RWPE1 (cell line): ENCODE measurements around the gene PRKAA1.
"Not testable (repeated sequence)": the region's sequence is repeated elsewhere in the genome, so short reads cannot be mapped to it uniquely, and the experiment has no call there.

Experiments used
- CTCF ChIA-PET: fragments of 350-600 bp; sonication (Branson Sonifier 250); formaldehyde crosslinking; extraction: SDS; loops from one replicate; lab custom pipeline; 2021; lab: Yijun Ruan, JAX
- POLR2A ChIA-PET: fragments of 400-600 bp; formaldehyde crosslinking; extraction: SDS; loops from one replicate; lab custom pipeline; 2020; ENCODE audit warnings: antibody characterized with exemption; ENCODE audit not compliant: low non-redundant PET; lab: Yijun Ruan, JAX
- DNase-seq: peaks from one replicate; pipeline ENCODE4 v3.0.0; 2012; ENCODE audit warnings: low spot score
- H3K27ac ChIP-seq: fragments of 450-650 bp; 2 replicates; pipeline ENCODE4 v1.5.1; 2017
- CTCF ChIP-seq: fragments of 450-650 bp; conservative IDR thresholded peaks from 2 replicates; pipeline ENCODE4 v1.5.1; 2017; ENCODE audit warnings: low read depth, mild to moderate bottlenecking

PRKAA1 gene

GRCh38 chr5:40826489-40827187 lies 28.5 kb upstream of the PRKAA1 start:
- DNase-seq, result no peak
- ChIA-PET CTCF (no interaction called here), POLR2A (no interaction called here)
- TF ChIP-seq CTCF, result no peak
- H3K27ac ChIP-seq, result peak overlapping the region; percentile 41

- H3K27ac ChIP-seq, result peak overlapping the region; percentile 53
- POLR2A ChIA-PET, CTCF ChIA-PET, DNase-seq: not testable (repeated sequence)
Measured at GRCh38 chr5:40825461-40826043, 27.4 kb upstream of the PRKAA1 start.

GRCh38 chr5:40823459-40823858 lies 25.3 kb upstream of the PRKAA1 start:
- ChIA-PET POLR2A (interaction anchor here (0.9 kb wide), 1 partner anchor 9 kb away, joined by 3 read pairs; no protein-coding TSS in a partner anchor), CTCF (no interaction called here)
- no peak for TF ChIP-seq CTCF
- no peak for DNase-seq
- peak overlapping the region; percentile 16 for H3K27ac ChIP-seq

GRCh38 chr5:40813698-40814281 lies 15.6 kb upstream of the PRKAA1 start:
- no peak for TF ChIP-seq CTCF
- ChIA-PET CTCF (no interaction called here), POLR2A (no interaction called here)
- H3K27ac ChIP-seq, result no peak overlapping the region
- no peak for DNase-seq

GRCh38 chr5:40812125-40812524 lies 14.0 kb upstream of the PRKAA1 start:
- TF ChIP-seq CTCF, result no peak
- no peak overlapping the region for H3K27ac ChIP-seq
- ChIA-PET POLR2A (no interaction called here), CTCF (no interaction called here)
- DNase-seq, result no peak

- ChIA-PET POLR2A (no interaction called here), CTCF (interaction anchor here (0.5 kb wide), 1 partner anchor 1962 kb away, joined by 4 read pairs; no protein-coding TSS in a partner anchor)
- H3K27ac ChIP-seq, result no peak overlapping the region
- TF ChIP-seq CTCF, result no peak
- DNase-seq, result no peak
Measured at GRCh38 chr5:40801771-40802562, 3.8 kb upstream of the PRKAA1 start.
